ENCODE data around the gene DAAM2.

- TF ChIP-seq CTCF (IDR thresholded peaks at IDR 0.05), result no peak
- no peak for TF ChIP-seq POLR2A (IDR thresholded peaks at IDR 0.05)
- TF ChIP-seq POLR2AphosphoS5 (IDR thresholded peaks at IDR 0.05), result no peak
Measured at GRCh38 chr6:39903656-39904055, 111.5 kb downstream of the DAAM2 start.

Data from breast epithelium (tissue), 3 donors.